K562 (cell line): ENCODE measurements around the gene SCAP. TPM values are rescaled to one million over a fixed set of nuclear protein-coding genes. Genes with fewer than 3 reads are reported as not detected.

Experiments
- C11orf30 ChIP-seq: fragments of 450-650 bp; IDR thresholded peaks from 2 replicates; pipeline ENCODE4 v1.6.1; 2016; ENCODE audit warnings: low read depth, mild to moderate bottlenecking
- ETV5 ChIP-seq: sonication (generic); formaldehyde crosslinking; IDR thresholded peaks from 2 replicates; pipeline ENCODE4 v1.4.0; 2020; ENCODE audit warnings: low read depth, mild to moderate bottlenecking, missing genetic modification reagents
- FOXM1 ChIP-seq, 2 experiments: fragments of 450-650 bp in 1 of 2; sonication (generic) in 1 of 2; formaldehyde crosslinking in 1 of 2; IDR thresholded peaks; 2 replicates each; pipeline versions ENCODE4 v1.6.1 to v1.9.0; 2017 to 2022; ENCODE audit warnings: low read depth in 2 of 2, mild to moderate bottlenecking in 2 of 2, missing genetic modification reagents in 1 of 2, moderate library complexity in 1 of 2
- HDAC1 ChIP-seq, 2 experiments: fragments of 450-650 bp; IDR thresholded peaks; 2 replicates each; pipeline ENCODE4 v1.6.1; 2016 to 2017; ENCODE audit warnings: inconsistent platforms in 1 of 2, mild to moderate bottlenecking in 1 of 2, moderate library complexity in 1 of 2
- HNRNPH1 ChIP-seq: fragments of 200-400 bp; formaldehyde crosslinking; optimal IDR thresholded peaks from 2 replicates; pipeline ENCODE3; 2017; ENCODE audit warnings: low read depth, mild to moderate bottlenecking, low read length, moderate library complexity
- IFI16 ChIP-seq: fragments of 250-450 bp; sonication (Bioruptor Pico); IDR thresholded peaks from 2 replicates; pipeline ENCODE4 v2.1.2; 2022; ENCODE audit warnings: mild to moderate bottlenecking, inconsistent platforms
- NR3C1 ChIP-seq: sonication (generic); formaldehyde crosslinking; IDR thresholded peaks from 2 replicates; pipeline ENCODE4 v1.8.1; 2022; ENCODE audit warnings: missing genetic modification reagents
- SMAD4 ChIP-seq: fragments of 250-450 bp; sonication (Bioruptor Pico); conservative IDR thresholded peaks from 2 replicates; pipeline ENCODE4 v1.8.0; 2021; ENCODE audit warnings: inconsistent platforms, mild to moderate bottlenecking, moderate library complexity
- ZNF696 ChIP-seq: fragments of 250-450 bp; sonication (Bioruptor Pico); conservative IDR thresholded peaks from 2 replicates; pipeline ENCODE4 v1.4.0; 2020; ENCODE audit warnings: mild to moderate bottlenecking, moderate library complexity
- polyA plus RNA-seq, 8 experiments: library from polyadenylated mRNA; depleted of rRNA in 4 of 8; stranded (reverse) in 5 of 8; unstranded in 3 of 8; fragments of >200 nt; fragmentation: Nextera tagmentation in 2 of 8; fragmentation: Illumina TruSeq in 1 of 8; extraction: Ambion mirVana in 2 of 8; extraction: Trizol in 1 of 8; gene quantifications; 2 replicates each; pipeline versions ENCODE4 v1.2.1 to v1.2.3, GENCODE V29; 2011 to 2014; ENCODE audit warnings: inconsistent platforms in 1 of 8, missing spikeins in 1 of 8
- total RNA-seq, 7 experiments: library from RNA; depleted of rRNA in 6 of 7; stranded (reverse); fragments of >200 nt in 6 of 7; fragmentation: Illumina TruSeq in 2 of 7; extraction: Trizol in 2 of 7; gene quantifications; 2 replicates each; pipeline versions ENCODE4 v1.2.1 to v1.2.3, GENCODE V29; 2011 to 2021; ENCODE audit warnings: low replicate concordance in 1 of 7
- TF ChIP-seq, protein P1 (sequence below): sonication (generic); formaldehyde crosslinking; IDR thresholded peaks from 2 replicates; pipeline ENCODE4 v1.8.1; 2023; ENCODE audit warnings: missing genetic modification reagents, mild to moderate bottlenecking, borderline replicate concordance
- TF ChIP-seq, protein P2 (sequence below): fragments of 450-650 bp; IDR thresholded peaks from 2 replicates; pipeline ENCODE4 v1.6.1; 2018; ENCODE audit not compliant: partially characterized antibody
- TF ChIP-seq, protein P3 (sequence below): sonication (generic); formaldehyde crosslinking; IDR thresholded peaks from 2 replicates; pipeline ENCODE4 v1.8.0; 2023; ENCODE audit warnings: mild to moderate bottlenecking, missing genetic modification reagents
- TF ChIP-seq, protein P4 (sequence below): fragments of 200-800 bp; sonication (Bioruptor generic); IDR thresholded peaks from 2 replicates; pipeline ENCODE4 v1.6.1; 2017; ENCODE audit warnings: missing genetic modification characterization, missing compliant biosample characterization

The SCAP gene
- total and polyA plus RNA-seq, 9 of the 15 experiments (the other 6 are each of a cell fraction or from before 2014, with no cell fraction given), result 2.6 to 104 (median 37.8) TPM

DNA sequence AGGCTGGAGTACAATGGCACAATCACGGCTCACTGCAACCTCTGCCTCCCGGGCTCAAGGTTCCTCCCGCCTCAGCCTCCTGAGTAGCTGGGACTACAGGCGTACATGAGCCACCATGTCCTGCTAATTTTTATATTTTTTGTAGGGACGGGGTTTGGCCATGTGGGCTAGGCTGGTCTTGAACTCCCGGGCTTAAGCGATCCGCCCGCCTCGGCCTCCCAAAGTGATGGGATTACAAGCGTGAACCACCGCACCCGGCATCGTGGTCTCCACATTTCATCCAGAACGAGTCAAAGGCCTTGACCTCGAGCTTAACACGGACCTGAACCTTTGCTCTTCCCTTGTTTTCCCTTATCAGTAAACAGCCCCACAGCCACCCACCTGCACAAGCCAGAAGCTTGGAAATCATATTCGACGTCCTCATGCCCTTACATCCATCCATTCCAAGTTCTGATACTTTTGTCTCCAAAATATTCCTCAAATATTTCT, 96.3 kb downstream of the SCAP start (continued):
- no peak for TF ChIP-seq NR3C1
- TF ChIP-seq C11orf30, result no peak
- TF ChIP-seq SMAD4 (CRISPR knock-in tag), result peak; percentile 59; the same call in 1 of the 2 replicates
- TF ChIP-seq ZNF696, result no peak
- TF ChIP-seq HDAC1 (IDR thresholded peaks at IDR 0.05), result peak in 1 of 2 experiments; percentile 39; a peak in 1 of 4 replicates
- TF ChIP-seq, protein P1, sequence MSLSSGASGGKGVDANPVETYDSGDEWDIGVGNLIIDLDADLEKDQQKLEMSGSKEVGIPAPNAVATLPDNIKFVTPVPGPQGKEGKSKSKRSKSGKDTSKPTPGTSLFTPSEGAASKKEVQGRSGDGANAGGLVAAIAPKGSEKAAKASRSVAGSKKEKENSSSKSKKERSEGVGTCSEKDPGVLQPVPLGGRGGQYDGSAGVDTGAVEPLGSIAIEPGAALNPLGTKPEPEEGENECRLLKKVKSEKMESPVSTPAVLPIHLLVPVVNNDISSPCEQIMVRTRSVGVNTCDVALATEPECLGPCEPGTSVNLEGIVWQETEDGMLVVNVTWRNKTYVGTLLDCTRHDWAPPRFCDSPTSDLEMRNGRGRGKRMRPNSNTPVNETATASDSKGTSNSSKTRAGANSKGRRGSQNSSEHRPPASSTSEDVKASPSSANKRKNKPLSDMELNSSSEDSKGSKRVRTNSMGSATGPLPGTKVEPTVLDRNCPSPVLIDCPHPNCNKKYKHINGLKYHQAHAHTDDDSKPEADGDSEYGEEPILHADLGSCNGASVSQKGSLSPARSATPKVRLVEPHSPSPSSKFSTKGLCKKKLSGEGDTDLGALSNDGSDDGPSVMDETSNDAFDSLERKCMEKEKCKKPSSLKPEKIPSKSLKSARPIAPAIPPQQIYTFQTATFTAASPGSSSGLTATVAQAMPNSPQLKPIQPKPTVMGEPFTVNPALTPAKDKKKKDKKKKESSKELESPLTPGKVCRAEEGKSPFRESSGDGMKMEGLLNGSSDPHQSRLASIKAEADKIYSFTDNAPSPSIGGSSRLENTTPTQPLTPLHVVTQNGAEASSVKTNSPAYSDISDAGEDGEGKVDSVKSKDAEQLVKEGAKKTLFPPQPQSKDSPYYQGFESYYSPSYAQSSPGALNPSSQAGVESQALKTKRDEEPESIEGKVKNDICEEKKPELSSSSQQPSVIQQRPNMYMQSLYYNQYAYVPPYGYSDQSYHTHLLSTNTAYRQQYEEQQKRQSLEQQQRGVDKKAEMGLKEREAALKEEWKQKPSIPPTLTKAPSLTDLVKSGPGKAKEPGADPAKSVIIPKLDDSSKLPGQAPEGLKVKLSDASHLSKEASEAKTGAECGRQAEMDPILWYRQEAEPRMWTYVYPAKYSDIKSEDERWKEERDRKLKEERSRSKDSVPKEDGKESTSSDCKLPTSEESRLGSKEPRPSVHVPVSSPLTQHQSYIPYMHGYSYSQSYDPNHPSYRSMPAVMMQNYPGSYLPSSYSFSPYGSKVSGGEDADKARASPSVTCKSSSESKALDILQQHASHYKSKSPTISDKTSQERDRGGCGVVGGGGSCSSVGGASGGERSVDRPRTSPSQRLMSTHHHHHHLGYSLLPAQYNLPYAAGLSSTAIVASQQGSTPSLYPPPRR (CRISPR knock-in tag), result no peak
- TF ChIP-seq, protein P2, sequence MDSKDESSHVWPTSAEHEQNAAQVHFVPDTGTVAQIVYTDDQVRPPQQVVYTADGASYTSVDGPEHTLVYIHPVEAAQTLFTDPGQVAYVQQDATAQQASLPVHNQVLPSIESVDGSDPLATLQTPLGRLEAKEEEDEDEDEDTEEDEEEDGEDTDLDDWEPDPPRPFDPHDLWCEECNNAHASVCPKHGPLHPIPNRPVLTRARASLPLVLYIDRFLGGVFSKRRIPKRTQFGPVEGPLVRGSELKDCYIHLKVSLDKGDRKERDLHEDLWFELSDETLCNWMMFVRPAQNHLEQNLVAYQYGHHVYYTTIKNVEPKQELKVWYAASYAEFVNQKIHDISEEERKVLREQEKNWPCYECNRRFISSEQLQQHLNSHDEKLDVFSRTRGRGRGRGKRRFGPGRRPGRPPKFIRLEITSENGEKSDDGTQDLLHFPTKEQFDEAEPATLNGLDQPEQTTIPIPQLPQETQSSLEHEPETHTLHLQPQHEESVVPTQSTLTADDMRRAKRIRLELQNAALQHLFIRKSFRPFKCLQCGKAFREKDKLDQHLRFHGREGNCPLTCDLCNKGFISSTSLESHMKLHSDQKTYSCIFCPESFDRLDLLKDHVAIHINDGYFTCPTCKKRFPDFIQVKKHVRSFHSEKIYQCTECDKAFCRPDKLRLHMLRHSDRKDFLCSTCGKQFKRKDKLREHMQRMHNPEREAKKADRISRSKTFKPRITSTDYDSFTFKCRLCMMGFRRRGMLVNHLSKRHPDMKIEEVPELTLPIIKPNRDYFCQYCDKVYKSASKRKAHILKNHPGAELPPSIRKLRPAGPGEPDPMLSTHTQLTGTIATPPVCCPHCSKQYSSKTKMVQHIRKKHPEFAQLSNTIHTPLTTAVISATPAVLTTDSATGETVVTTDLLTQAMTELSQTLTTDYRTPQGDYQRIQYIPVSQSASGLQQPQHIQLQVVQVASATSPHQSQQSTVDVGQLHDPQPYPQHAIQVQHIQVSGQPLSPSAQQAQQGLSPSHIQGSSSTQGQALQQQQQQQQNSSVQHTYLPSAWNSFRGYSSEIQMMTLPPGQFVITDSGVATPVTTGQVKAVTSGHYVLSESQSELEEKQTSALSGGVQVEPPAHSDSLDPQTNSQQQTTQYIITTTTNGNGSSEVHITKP, result no peak
- TF ChIP-seq HNRNPH1, result no peak
- TF ChIP-seq, protein P3, sequence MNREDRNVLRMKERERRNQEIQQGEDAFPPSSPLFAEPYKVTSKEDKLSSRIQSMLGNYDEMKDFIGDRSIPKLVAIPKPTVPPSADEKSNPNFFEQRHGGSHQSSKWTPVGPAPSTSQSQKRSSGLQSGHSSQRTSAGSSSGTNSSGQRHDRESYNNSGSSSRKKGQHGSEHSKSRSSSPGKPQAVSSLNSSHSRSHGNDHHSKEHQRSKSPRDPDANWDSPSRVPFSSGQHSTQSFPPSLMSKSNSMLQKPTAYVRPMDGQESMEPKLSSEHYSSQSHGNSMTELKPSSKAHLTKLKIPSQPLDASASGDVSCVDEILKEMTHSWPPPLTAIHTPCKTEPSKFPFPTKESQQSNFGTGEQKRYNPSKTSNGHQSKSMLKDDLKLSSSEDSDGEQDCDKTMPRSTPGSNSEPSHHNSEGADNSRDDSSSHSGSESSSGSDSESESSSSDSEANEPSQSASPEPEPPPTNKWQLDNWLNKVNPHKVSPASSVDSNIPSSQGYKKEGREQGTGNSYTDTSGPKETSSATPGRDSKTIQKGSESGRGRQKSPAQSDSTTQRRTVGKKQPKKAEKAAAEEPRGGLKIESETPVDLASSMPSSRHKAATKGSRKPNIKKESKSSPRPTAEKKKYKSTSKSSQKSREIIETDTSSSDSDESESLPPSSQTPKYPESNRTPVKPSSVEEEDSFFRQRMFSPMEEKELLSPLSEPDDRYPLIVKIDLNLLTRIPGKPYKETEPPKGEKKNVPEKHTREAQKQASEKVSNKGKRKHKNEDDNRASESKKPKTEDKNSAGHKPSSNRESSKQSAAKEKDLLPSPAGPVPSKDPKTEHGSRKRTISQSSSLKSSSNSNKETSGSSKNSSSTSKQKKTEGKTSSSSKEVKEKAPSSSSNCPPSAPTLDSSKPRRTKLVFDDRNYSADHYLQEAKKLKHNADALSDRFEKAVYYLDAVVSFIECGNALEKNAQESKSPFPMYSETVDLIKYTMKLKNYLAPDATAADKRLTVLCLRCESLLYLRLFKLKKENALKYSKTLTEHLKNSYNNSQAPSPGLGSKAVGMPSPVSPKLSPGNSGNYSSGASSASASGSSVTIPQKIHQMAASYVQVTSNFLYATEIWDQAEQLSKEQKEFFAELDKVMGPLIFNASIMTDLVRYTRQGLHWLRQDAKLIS (CRISPR knock-in tag), result no peak
- no peak for TF ChIP-seq IFI16 (CRISPR knock-in tag)
- TF ChIP-seq, protein P4, sequence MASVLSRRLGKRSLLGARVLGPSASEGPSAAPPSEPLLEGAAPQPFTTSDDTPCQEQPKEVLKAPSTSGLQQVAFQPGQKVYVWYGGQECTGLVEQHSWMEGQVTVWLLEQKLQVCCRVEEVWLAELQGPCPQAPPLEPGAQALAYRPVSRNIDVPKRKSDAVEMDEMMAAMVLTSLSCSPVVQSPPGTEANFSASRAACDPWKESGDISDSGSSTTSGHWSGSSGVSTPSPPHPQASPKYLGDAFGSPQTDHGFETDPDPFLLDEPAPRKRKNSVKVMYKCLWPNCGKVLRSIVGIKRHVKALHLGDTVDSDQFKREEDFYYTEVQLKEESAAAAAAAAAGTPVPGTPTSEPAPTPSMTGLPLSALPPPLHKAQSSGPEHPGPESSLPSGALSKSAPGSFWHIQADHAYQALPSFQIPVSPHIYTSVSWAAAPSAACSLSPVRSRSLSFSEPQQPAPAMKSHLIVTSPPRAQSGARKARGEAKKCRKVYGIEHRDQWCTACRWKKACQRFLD, result peak; percentile 36; the same call in 1 of the 2 replicates
- TF ChIP-seq FOXM1 (IDR thresholded peaks at IDR 0.05; ENCODE audit: low read depth), result no peak
- TF ChIP-seq FOXM1 (CRISPR knock-in tag; IDR thresholded peaks at IDR 0.05; ENCODE audit: low read depth), result no peak
- no peak for TF ChIP-seq ETV5 (CRISPR knock-in tag)
